OCI-LY1 (cell line): Measurements from ENCODE around the gene TPPP.

ENCODE experiments used
- H2AFZ ChIP-seq: fragments of 200-600 bp; sonication (generic), shearing (Covaris generic); 2 replicates; pipeline ENCODE4 v1.6.0; 2014; ENCODE audit warnings: antibody characterized with exemption, mild to moderate bottlenecking, low read length
- H3F3A ChIP-seq: fragments of 200-600 bp; sonication (generic), shearing (Covaris generic); 2 replicates; pipeline ENCODE4 v1.6.0; 2014; ENCODE audit warnings: mild to moderate bottlenecking, antibody characterized with exemption, low read length, moderate library complexity; ENCODE audit not compliant: insufficient read depth
- H3K27ac ChIP-seq: fragments of 200-600 bp; sonication (generic); 2 replicates; pipeline ENCODE4 v1.5.1; 2014; ENCODE audit warnings: low read length, mixed run types, mild to moderate bottlenecking, low read depth; ENCODE audit not compliant: poor library complexity, severe bottlenecking
- H3K27me3 ChIP-seq: fragments of 200-600 bp; sonication (generic); 2 replicates; pipeline ENCODE4 v1.6.0; 2014; ENCODE audit warnings: antibody characterized with exemption, mild to moderate bottlenecking, low read length, moderate library complexity; ENCODE audit not compliant: insufficient read depth
- H3K36me3 ChIP-seq: fragments of 200-600 bp; sonication (generic); 2 replicates; pipeline ENCODE4 v1.6.1; 2014; ENCODE audit warnings: mild to moderate bottlenecking, antibody characterized with exemption, low read length, moderate library complexity, mixed read lengths; ENCODE audit not compliant: insufficient read depth
- H3K4me1 ChIP-seq: fragments of 200-600 bp; sonication (generic); 2 replicates; pipeline ENCODE4 v1.5.1; 2014; ENCODE audit warnings: mild to moderate bottlenecking, low read length, moderate library complexity; ENCODE audit not compliant: insufficient read depth, severe bottlenecking
- H3K4me2 ChIP-seq: fragments of 200-600 bp; sonication (generic), shearing (Covaris generic); 2 replicates; pipeline ENCODE4 v1.6.1; 2014; ENCODE audit warnings: low read length
- H3K4me3 ChIP-seq: fragments of 200-600 bp; sonication (generic); 2 replicates; pipeline ENCODE4 v1.5.1; 2014; ENCODE audit warnings: low read length, low read depth, mild to moderate bottlenecking, mixed read lengths; ENCODE audit not compliant: poor library complexity, severe bottlenecking
- H3K79me2 ChIP-seq: fragments of 200-600 bp; shearing (Covaris generic); 2 replicates; pipeline ENCODE4 v1.6.1; 2016; ENCODE audit warnings: mixed run types, low read length, mixed read lengths; ENCODE audit not compliant: insufficient read depth
- H3K9ac ChIP-seq: fragments of 200-600 bp; sonication (generic), shearing (Covaris generic); 2 replicates; pipeline ENCODE4 v1.6.1; 2014; ENCODE audit warnings: mild to moderate bottlenecking, low read length, mixed read lengths
- H3K9me2 ChIP-seq: fragments of 200-600 bp; sonication (generic), shearing (Covaris generic); 2 replicates; pipeline ENCODE4 v1.6.1; 2014; ENCODE audit warnings: low read depth, mild to moderate bottlenecking, low read length, mixed read lengths
- H3K9me3 ChIP-seq: fragments of 200-600 bp; shearing (Covaris generic); 2 replicates; pipeline ENCODE4 v1.6.1; 2014; ENCODE audit warnings: low read length, mixed read lengths
- H4K20me1 ChIP-seq: fragments of 200-600 bp; sonication (generic), shearing (Covaris generic); 2 replicates; pipeline ENCODE4 v1.6.0; 2016; ENCODE audit warnings: mild to moderate bottlenecking, low read length; ENCODE audit not compliant: insufficient read depth
- EZH2 ChIP-seq: fragments of 200-600 bp; sonication (generic), shearing (Covaris generic); IDR thresholded peaks from 2 replicates; pipeline ENCODE4 v1.8.0; 2017; ENCODE audit warnings: borderline replicate concordance, mixed run types, mild to moderate bottlenecking, antibody characterized with exemption, low read length, moderate library complexity, mixed read lengths
- TF ChIP-seq, protein P1 (sequence below): fragments of 200-600 bp; sonication (generic), shearing (Covaris generic); IDR thresholded peaks from 2 replicates; pipeline ENCODE4 v1.5.1; 2017; ENCODE audit warnings: mild to moderate bottlenecking, antibody characterized with exemption, low read length, moderate library complexity, mixed read lengths

Gene TPPP

DNA sequence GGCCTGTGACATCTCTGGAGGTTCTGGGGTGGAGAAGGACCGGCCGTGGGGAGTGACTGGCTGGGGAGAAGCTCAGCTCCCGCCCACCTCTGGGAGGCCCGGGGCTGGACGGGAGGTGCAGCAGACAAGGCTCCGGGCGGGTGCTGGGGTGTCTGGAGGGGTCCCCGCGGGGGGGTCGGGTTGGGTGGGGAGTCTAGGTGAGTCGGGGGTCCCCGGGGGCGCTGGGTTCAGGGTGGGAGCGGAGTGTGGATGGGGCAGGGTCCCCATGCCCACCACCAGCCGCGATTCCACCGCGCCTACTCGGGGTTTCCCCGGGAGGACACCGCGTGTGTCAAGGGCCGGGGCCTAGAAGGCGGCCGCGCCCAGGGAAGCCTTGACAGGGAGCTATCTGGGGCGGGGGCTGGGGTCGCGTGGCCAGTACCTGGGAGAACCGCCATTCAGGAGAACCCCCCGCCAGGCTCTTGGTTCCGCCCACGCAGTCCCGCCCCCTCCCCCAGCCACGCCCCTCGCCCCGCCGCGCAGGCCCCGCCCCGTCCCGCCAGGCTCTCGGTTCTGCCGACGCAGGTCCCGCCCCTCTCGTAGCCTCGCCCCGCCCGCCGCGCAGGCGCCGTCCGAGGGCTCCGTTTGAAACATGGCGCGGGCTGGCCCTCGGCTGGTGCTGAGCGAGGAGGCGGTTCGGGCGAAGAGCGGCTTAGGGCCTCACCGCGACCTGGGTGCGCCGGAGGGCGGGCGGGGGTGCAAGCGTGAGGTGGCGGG is 81.2 kb downstream of the TPPP start, which contains the start of gene CEP72:
CEP72 (plus strand) TSS at position 610 of the 756 bp plus-strand sequence; CDS start at position 632, 22 bp downstream.
- no peak within 1 kb of the TSS for H2AFZ ChIP-seq

DNA sequence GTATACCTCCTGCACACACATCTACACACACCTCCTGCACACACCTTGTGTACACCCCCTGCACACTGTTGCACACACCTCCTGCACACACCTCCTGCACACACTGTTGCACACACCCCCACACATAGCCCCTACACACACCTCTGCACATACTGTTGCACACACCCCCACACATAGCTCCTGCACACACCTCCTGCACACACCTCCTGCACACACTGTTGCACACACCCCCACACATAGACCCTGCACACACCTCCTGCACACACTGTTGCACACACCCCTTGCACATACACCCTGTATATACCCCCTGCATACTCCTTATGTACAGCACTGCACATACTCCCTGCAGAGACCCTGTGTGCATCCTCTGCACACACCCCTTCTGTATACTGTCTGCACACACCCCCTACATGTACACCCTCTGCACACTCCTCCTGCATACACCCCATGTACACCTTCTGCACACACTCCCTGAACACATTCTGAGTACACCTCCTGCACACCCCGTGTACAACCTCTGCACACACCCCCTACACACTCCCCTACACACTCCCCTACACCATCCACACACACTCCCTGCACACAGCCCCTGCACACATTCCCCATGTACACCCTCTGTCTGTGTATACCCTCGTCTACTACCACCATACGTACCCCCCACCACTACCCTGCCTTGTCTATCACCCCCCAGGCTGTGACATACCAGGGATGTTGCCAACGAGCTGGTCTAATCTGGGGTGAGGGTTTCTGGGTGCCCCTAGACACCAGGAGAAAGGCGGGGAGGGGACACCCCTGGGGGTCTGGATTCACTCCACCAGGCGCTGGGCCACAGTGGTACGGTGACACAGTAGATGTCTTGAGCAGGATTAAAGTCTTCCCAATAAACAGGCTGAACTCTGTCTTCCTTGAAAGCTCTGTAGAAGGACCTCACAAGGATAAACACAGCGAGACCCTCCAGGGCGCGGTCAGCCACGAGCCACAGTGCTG is 82.1 kb downstream of the TPPP start:
- no peak for TF ChIP-seq EZH2
- TF ChIP-seq, protein P1, sequence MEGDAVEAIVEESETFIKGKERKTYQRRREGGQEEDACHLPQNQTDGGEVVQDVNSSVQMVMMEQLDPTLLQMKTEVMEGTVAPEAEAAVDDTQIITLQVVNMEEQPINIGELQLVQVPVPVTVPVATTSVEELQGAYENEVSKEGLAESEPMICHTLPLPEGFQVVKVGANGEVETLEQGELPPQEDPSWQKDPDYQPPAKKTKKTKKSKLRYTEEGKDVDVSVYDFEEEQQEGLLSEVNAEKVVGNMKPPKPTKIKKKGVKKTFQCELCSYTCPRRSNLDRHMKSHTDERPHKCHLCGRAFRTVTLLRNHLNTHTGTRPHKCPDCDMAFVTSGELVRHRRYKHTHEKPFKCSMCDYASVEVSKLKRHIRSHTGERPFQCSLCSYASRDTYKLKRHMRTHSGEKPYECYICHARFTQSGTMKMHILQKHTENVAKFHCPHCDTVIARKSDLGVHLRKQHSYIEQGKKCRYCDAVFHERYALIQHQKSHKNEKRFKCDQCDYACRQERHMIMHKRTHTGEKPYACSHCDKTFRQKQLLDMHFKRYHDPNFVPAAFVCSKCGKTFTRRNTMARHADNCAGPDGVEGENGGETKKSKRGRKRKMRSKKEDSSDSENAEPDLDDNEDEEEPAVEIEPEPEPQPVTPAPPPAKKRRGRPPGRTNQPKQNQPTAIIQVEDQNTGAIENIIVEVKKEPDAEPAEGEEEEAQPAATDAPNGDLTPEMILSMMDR: no peak
- Histone ChIP-seq H4K20me1 (no peaks in the 10 kb centered on the region), H3F3A (no peaks in the 10 kb centered on the region), H3K4me2 (peak overlapping the region; percentile 79), H3K27ac (no peak overlapping the region), H3K27me3 (no peaks in the 10 kb centered on the region), H3K79me2 (peaks cover 35% of the 10 kb centered on the region), H2AFZ (no peak overlapping the region), H3K9me2 (no peaks in the 10 kb centered on the region), H3K4me3 (peak overlapping the region; percentile 81), H3K36me3 (peaks cover 24% of the 10 kb centered on the region), H3K9ac (peak overlapping the region; percentile 66), H3K4me1 (peaks cover 26% of the 10 kb centered on the region), H3K9me3 (peaks cover 7% of the 10 kb centered on the region; the same call in 1 of the 2 replicates)

More for the DNA sequence above, 81.2 kb downstream of the TPPP start, which contains the start of gene CEP72:
- Histone ChIP-seq H3K9ac (peak within 1 kb of the TSS; percentile 79), H3K9me2 (no peaks in the 10 kb centered on the region), H3K79me2 (peaks cover 41% of the 10 kb centered on the region), H3K4me1 (peaks cover 26% of the 10 kb centered on the region), H3K9me3 (peaks cover 7% of the 10 kb centered on the region; the same call in 1 of the 2 replicates), H3K4me3 (peak within 1 kb of the TSS; percentile 81), H3K27me3 (no peaks in the 10 kb centered on the region), H4K20me1 (no peaks in the 10 kb centered on the region), H3K4me2 (peak within 1 kb of the TSS; percentile 84), H3K27ac (no peak within 1 kb of the TSS), H3F3A (no peaks in the 10 kb centered on the region), H3K36me3 (peaks cover 30% of the 10 kb centered on the region)
- TF ChIP-seq EZH2: no peak
- TF ChIP-seq, protein P1: no peak

DNA sequence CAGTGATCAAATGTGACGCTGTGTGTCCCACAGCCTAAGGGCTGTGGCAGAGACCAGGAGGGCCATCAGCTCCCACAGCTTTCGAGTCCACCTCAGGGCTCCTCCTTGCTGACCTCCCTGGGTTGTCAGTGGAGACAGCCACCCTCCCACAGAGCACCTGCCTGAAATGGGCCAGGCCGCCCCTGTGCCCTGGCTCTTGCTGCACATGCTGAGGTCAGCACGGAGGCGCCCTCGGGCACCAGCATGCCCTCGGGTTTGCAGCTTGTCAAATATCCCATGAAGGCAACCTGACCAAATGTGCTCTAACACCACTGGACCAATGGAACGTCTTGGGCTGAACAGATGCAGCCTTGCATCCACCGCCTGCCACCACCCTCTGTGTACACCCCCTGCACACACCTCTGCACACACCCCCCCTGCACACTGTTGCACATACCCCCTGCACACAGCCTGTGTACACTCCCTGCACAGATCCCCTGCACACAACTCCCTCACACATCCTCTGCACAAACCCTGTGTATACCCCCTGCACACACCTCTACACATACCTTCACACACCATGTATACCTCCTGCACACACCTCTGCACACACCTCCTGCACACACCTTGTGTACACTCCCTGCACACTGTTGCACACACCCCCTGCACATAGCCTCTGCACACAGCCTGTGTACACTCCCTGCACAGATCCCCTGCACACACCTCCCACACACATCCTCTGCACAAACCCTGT is 83.0 kb downstream of the TPPP start:
- Histone ChIP-seq H3K36me3 (peaks cover 15% of the 10 kb centered on the region), H3K4me3 (no peak overlapping the region), H2AFZ (no peak overlapping the region), H3K4me1 (peaks cover 26% of the 10 kb centered on the region), H3K27me3 (no peaks in the 10 kb centered on the region), H3K4me2 (no peak overlapping the region), H4K20me1 (no peaks in the 10 kb centered on the region), H3K9ac (no peak overlapping the region), H3K9me3 (peaks cover 5% of the 10 kb centered on the region; the same call in 1 of the 2 replicates), H3K27ac (no peak overlapping the region), H3K79me2 (peaks cover 27% of the 10 kb centered on the region), H3K9me2 (no peaks in the 10 kb centered on the region), H3F3A (no peaks in the 10 kb centered on the region)
- TF ChIP-seq, protein P1: no peak
- no peak for TF ChIP-seq EZH2
